Astrocyte (in vitro differentiated cells and primary cell): ENCODE measurements around the gene INSYN2A. TPM values are rescaled to one million over a fixed set of nuclear protein-coding genes. Genes with fewer than 3 reads are reported as not detected.

Experiments used
- DNase-seq: peaks from one replicate; pipeline ENCODE4 v3.0.0-alpha.2; 2010; ENCODE audit warnings: low read depth
- FAIRE-seq: peaks from 2 replicates; lab custom pipeline; 2011; peaks lifted over from hg19 to GRCh38; lab: Jason Lieb, UNC
- H2AFZ ChIP-seq: 2 replicates; pipeline ENCODE4 v1.6.0; 2012; ENCODE audit warnings: low read depth, low read length, inconsistent platforms
- H3K27ac ChIP-seq: 2 replicates; pipeline ENCODE4 v1.5.1; 2011; ENCODE audit warnings: low read depth, low read length, inconsistent platforms
- H3K27me3 ChIP-seq: 2 replicates; pipeline ENCODE4 v1.6.0; 2011; ENCODE audit warnings: low read length, inconsistent platforms; ENCODE audit not compliant: insufficient read depth
- H3K36me3 ChIP-seq: 2 replicates; pipeline ENCODE4 v1.5.1; 2011; ENCODE audit warnings: low read length, inconsistent platforms; ENCODE audit not compliant: insufficient read depth
- H3K4me1 ChIP-seq: 2 replicates; pipeline ENCODE4 v1.5.1; 2011; ENCODE audit warnings: low read length, inconsistent platforms; ENCODE audit not compliant: insufficient read depth
- H3K4me2 ChIP-seq: 2 replicates; pipeline ENCODE4 v1.6.0; 2012; ENCODE audit warnings: low read length, inconsistent platforms
- H3K4me3 ChIP-seq: 2 replicates; pipeline ENCODE4 v1.5.1; 2011; ENCODE audit warnings: low read depth, mild to moderate bottlenecking, low read length, inconsistent platforms; ENCODE audit not compliant: insufficient read depth
- H3K79me2 ChIP-seq: 2 replicates; pipeline ENCODE4 v1.6.0; 2012; ENCODE audit warnings: mild to moderate bottlenecking, low read length, inconsistent platforms; ENCODE audit not compliant: insufficient read depth
- H3K9ac ChIP-seq: 2 replicates; pipeline ENCODE4 v1.6.0; 2012; ENCODE audit warnings: mild to moderate bottlenecking, low read length, inconsistent platforms
- H3K9me3 ChIP-seq: 2 replicates; pipeline ENCODE4 v1.5.1; 2012; ENCODE audit warnings: low read depth, mild to moderate bottlenecking, low read length, inconsistent platforms; ENCODE audit not compliant: insufficient read depth
- H4K20me1 ChIP-seq: 2 replicates; pipeline ENCODE4 v1.6.0; 2012; ENCODE audit warnings: low read length, inconsistent platforms; ENCODE audit not compliant: insufficient read depth
- H3K27ac Mint-ChIP-seq: one replicate; pipeline ENCODE4 v1.8.0; 2021; ENCODE audit warnings: mild to moderate bottlenecking, mixed read lengths; ENCODE audit not compliant: unreplicated experiment
- H3K27me3 Mint-ChIP-seq: one replicate; pipeline ENCODE4 v1.8.0; 2021; ENCODE audit warnings: low read depth, mixed read lengths; ENCODE audit not compliant: unreplicated experiment
- H3K36me3 Mint-ChIP-seq: one replicate; pipeline ENCODE4 v1.8.0; 2021; ENCODE audit warnings: low read depth, mixed read lengths; ENCODE audit not compliant: unreplicated experiment
- H3K4me1 Mint-ChIP-seq: one replicate; pipeline ENCODE4 v1.8.0; 2021; ENCODE audit warnings: low read depth, mixed read lengths; ENCODE audit not compliant: unreplicated experiment
- H3K4me3 Mint-ChIP-seq: one replicate; pipeline ENCODE4 v1.8.0; 2021; ENCODE audit warnings: mild to moderate bottlenecking, moderate library complexity, mixed read lengths; ENCODE audit not compliant: unreplicated experiment
- H3K9me3 Mint-ChIP-seq: one replicate; pipeline ENCODE4 v1.8.0; 2021; ENCODE audit warnings: mild to moderate bottlenecking, mixed read lengths; ENCODE audit not compliant: unreplicated experiment
- CTCF ChIP-seq: IDR thresholded peaks from 2 replicates; pipeline ENCODE4 v1.5.1; 2011; ENCODE audit warnings: low read depth, mild to moderate bottlenecking, inconsistent platforms, low read length, moderate library complexity; ENCODE audit not compliant: insufficient read depth
- EZH2 ChIP-seq: IDR thresholded peaks from 2 replicates; pipeline ENCODE4 v1.6.1; 2012; ENCODE audit warnings: mild to moderate bottlenecking, low read length, inconsistent platforms; ENCODE audit not compliant: insufficient read depth
- total RNA-seq: library from RNA; stranded (reverse); gene quantifications from 2 replicates; pipeline ENCODE4 v1.2.1, GENCODE V29; 2021

The INSYN2A gene
- total RNA-seq, 1 donor from 2014 or later, result 0.41 TPM

- Mint-ChIP-seq H3K27ac (no peak overlapping the region), H3K4me3 (no peak overlapping the region), H3K9me3 (no peaks in the 10 kb centered on the region), H3K4me1 (peaks cover 64% of the 10 kb centered on the region), H3K27me3 (no peaks in the 10 kb centered on the region), H3K36me3 (peaks cover 3% of the 10 kb centered on the region)
- peak; percentile 41 for FAIRE-seq
- Histone ChIP-seq H2AFZ (no peak overlapping the region), H3K9me3 (no peaks in the 10 kb centered on the region), H3K4me3 (no peak overlapping the region), H3K4me2 (peak overlapping the region; percentile 42), H4K20me1 (peaks cover 26% of the 10 kb centered on the region), H3K4me1 (peaks cover 52% of the 10 kb centered on the region), H3K9ac (no peak overlapping the region), H3K79me2 (no peaks in the 10 kb centered on the region), H3K36me3 (no peaks in the 10 kb centered on the region), H3K27ac (peak overlapping the region; percentile 13), H3K27me3 (no peaks in the 10 kb centered on the region)
- TF ChIP-seq EZH2 (no peak), CTCF (no peak)
- DNase-seq, result peak; percentile 48
Observed at GRCh38 chr10:127151981-127152699, 44.3 kb downstream of the INSYN2A start.

- Mint-ChIP-seq H3K27ac (peak overlapping the region; percentile 41), H3K27me3 (no peaks in the 10 kb centered on the region), H3K9me3 (no peaks in the 10 kb centered on the region), H3K4me3 (no peak overlapping the region), H3K4me1 (peaks cover 65% of the 10 kb centered on the region), H3K36me3 (no peaks in the 10 kb centered on the region)
- Histone ChIP-seq H3K27me3 (no peaks in the 10 kb centered on the region), H4K20me1 (peaks cover 21% of the 10 kb centered on the region), H2AFZ (no peak overlapping the region), H3K4me3 (no peak overlapping the region), H3K4me2 (peak overlapping the region; percentile 34), H3K9ac (peak overlapping the region; percentile 7), H3K36me3 (no peaks in the 10 kb centered on the region), H3K27ac (peak overlapping the region; percentile 13), H3K9me3 (no peaks in the 10 kb centered on the region), H3K79me2 (no peaks in the 10 kb centered on the region), H3K4me1 (peaks cover 50% of the 10 kb centered on the region)
- no peak for FAIRE-seq
- no peak for TF ChIP-seq EZH2
- TF ChIP-seq CTCF, result no peak
- DNase-seq, result peak; percentile 83
Observed at GRCh38 chr10:127151541-127151940, 44.9 kb downstream of the INSYN2A start.

DNA sequence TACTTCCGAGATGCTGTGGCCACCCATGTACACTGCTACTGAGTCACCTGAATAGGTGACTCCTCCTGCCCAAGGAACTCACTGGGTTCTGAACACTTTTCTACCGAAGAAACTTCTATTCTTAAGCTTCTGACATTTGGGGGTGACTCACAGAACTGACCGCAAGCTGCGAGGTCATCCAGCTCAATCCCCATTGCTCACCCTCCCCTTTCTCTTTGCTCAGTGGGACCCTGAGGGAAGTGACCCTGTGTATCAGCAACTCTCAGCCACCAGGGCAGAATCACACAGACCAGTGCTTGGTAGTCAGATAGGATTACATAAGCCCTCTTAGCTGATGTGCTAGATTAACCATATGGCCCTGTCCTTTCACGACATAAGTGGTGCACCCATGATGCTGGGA lies 46.3 kb downstream of the INSYN2A start:
- H3K27me3 ChIP-seq, result no peaks in the 10 kb centered on the region
- no peak for TF ChIP-seq CTCF
- TF ChIP-seq EZH2, result no peak
- Mint-ChIP-seq H3K27me3 (no peaks in the 10 kb centered on the region), H3K36me3 (no peaks in the 10 kb centered on the region), H3K4me3 (no peak overlapping the region), H3K27ac (peak overlapping the region; percentile 70), H3K4me1 (peaks cover 70% of the 10 kb centered on the region), H3K9me3 (no peaks in the 10 kb centered on the region)
- peak overlapping the region; percentile 75 for H3K4me2 ChIP-seq
- H3K4me1 ChIP-seq, result peaks cover 59% of the 10 kb centered on the region
- peak overlapping the region; percentile 65 for H3K9ac ChIP-seq
- H4K20me1 ChIP-seq, result peaks cover 12% of the 10 kb centered on the region
- no peak overlapping the region for H3K4me3 ChIP-seq
- no peaks in the 10 kb centered on the region for H3K79me2 ChIP-seq
- DNase-seq, result peak; percentile 74
- H3K36me3 ChIP-seq, result no peaks in the 10 kb centered on the region
- peak overlapping the region; percentile 93 for H3K27ac ChIP-seq
- H2AFZ ChIP-seq, result no peak overlapping the region
- H3K9me3 ChIP-seq, result no peaks in the 10 kb centered on the region
- peak; percentile 90 for FAIRE-seq
